Measurements from ENCODE around the gene RAB7A. TPM values are rescaled to one million over a fixed set of nuclear protein-coding genes. Genes with fewer than 3 reads are reported as not detected.

RAB7A gene
- total RNA-seq, 4 donors from 2014 or later = 45.0 to 121 (median 101) TPM

GRCh38 chr3:128788268-128788869 lies 62.4 kb downstream of the RAB7A start:
- WGBS, 2 donors (ENCODE audit: low coverage in 1 of 2) = 81 to 91% methylated on average over 4 to 5 of the region's 5 CpGs
- no peak for DNase-seq
- Histone ChIP-seq H3K27me3 (no peaks in the 10 kb centered on the region), H3K4me1 (peaks cover 14 to 69% (median 27%) of the 10 kb centered on the region in 4 donors), H3K4me3 (no peak overlapping the region), H3K9me3 (no peaks in the 10 kb centered on the region), H3K27ac (peak overlapping the region; percentile 7 to 44 (median 24)), H3K36me3 (no peaks in the 10 kb centered on the region)
- intact Hi-C loops (cut with DNase I; ENCODE audit: low total_unique reads) = loop anchor here (10.0 kb wide), 1 partner anchor 64 kb away; the partner anchor contains the start of gene RAB7A
- TF ChIP-seq POLR2A (IDR thresholded peaks at IDR 0.05) (no peak), EP300 (IDR thresholded peaks at IDR 0.05; ENCODE audit: low read depth) (no peak)
- in situ Hi-C loops (cut with MboI; ENCODE audit: low pct_ligation_motif_present in 1 of 4, low pct_unique_long_range_greater_than_20kb in 1 of 4, low sequenced_read_pairs in 3 of 4) = loop anchor here in 1 of 4 donors (25.0 kb wide), 1 partner anchor 101 kb away; no protein-coding TSS in a partner anchor

GRCh38 chr3:128794067-128794768 lies 68.2 kb downstream of the RAB7A start:
- TF ChIP-seq POLR2AphosphoS5 (IDR thresholded peaks at IDR 0.05) = no peak
- TF ChIP-seq EP300 (IDR thresholded peaks at IDR 0.05; ENCODE audit: low read depth) = no peak
- no peak for TF ChIP-seq CTCF (IDR thresholded peaks at IDR 0.05)
- no peak for TF ChIP-seq POLR2A (IDR thresholded peaks at IDR 0.05)
- H3K36me3 ChIP-seq = peaks cover 0 to 27% (median 15%) of the 10 kb centered on the region in 4 donors
- no peaks in the 10 kb centered on the region for H3K27me3 ChIP-seq
- intact Hi-C loops (cut with DNase I; ENCODE audit: low total_unique reads) = loop anchor here (10.0 kb wide), 1 partner anchor 179 kb away; no protein-coding TSS in a partner anchor
- H3K9me3 ChIP-seq = no peaks in the 10 kb centered on the region
- peak overlapping the region in 3 of 4 donors; percentile 13 to 26 (median 15) for H3K27ac ChIP-seq
- WGBS, 2 donors (ENCODE audit: low coverage in 1 of 2) = 81 to 94% methylated on average over 2 of the region's 2 CpGs
- H3K4me1 ChIP-seq = peaks cover 6 to 38% (median 13%) of the 10 kb centered on the region in 4 donors
- in situ Hi-C loops (cut with MboI; ENCODE audit: low pct_ligation_motif_present in 1 of 4, low pct_unique_long_range_greater_than_20kb in 1 of 4, low sequenced_read_pairs in 3 of 4) = loop anchor here in 3 of 4 donors (10.0 to 25.0 kb wide), 2 partner anchors 107 to 109 kb away; no protein-coding TSS in a partner anchor
- H3K4me3 ChIP-seq = no peak overlapping the region
- DNase-seq = no peak

- intact Hi-C loops (cut with DNase I; ENCODE audit: low total_unique reads) = loop anchor here (5.0 to 10.0 kb wide), 2 partner anchors 113 to 180 kb away; no protein-coding TSS in a partner anchor
- peak; percentile 61 for DNase-seq
These were observed 69.0 kb downstream of the RAB7A start for GRCh38 chr3:128794770-128795649.

More at GRCh38 chr3:128794770-128795649, 69.0 kb downstream of the RAB7A start:
- Histone ChIP-seq H3K27me3 (no peaks in the 10 kb centered on the region), H3K9me3 (no peaks in the 10 kb centered on the region), H3K4me3 (no peak overlapping the region), H3K4me1 (peaks cover 3 to 32% (median 13%) of the 10 kb centered on the region in 4 donors), H3K27ac (peak overlapping the region; percentile 13 to 31 (median 20)), H3K36me3 (peaks cover 0 to 34% (median 18%) of the 10 kb centered on the region in 4 donors)
- 40 to 57% methylated on average over 4 to 8 of the region's 8 CpGs for WGBS, 2 donors (ENCODE audit: low coverage in 1 of 2)
- TF ChIP-seq EP300 (IDR thresholded peaks at IDR 0.05; ENCODE audit: low read depth) (no peak), CTCF (IDR thresholded peaks at IDR 0.05) (peak; percentile 77 to 87 (median 84))
- in situ Hi-C loops (cut with MboI; ENCODE audit: low pct_ligation_motif_present in 1 of 4, low pct_unique_long_range_greater_than_20kb in 1 of 4, low sequenced_read_pairs in 3 of 4) = loop anchor here in 3 of 4 donors (10.0 to 25.0 kb wide), 2 partner anchors 108 to 110 kb away; no protein-coding TSS in a partner anchor
